NT2/D1 (cell line): Measurements from ENCODE around the gene CERS6.

Source experiments
- SUZ12 ChIP-seq: IDR thresholded peaks from 2 replicates; pipeline ENCODE4 v1.6.1; 2011; ENCODE audit not compliant: insufficient read length, insufficient read depth; ENCODE audit errors: extremely low read depth
- YY1 ChIP-seq: IDR thresholded peaks from 2 replicates; pipeline ENCODE4 v1.6.1; 2011; ENCODE audit not compliant: insufficient read length, insufficient read depth

GRCh38 chr2:168574856-168575630 is 119.0 kb downstream of the CERS6 start:
- TF ChIP-seq SUZ12 (no peak), YY1 (no peak)
